ENCODE measurements around the gene SAA4.

GRCh38 chr11:18259259-18259658 is 22.7 kb upstream of the SAA4 start:
- TF ChIP-seq GATA2 (IDR thresholded peaks at IDR 0.05; ENCODE audit: low read depth, low read length), result no peak
- no peak for TF ChIP-seq GATA3 (IDR thresholded peaks at IDR 0.05; ENCODE audit: low read depth, low read length)
